Loucy (cell line): Measurements from ENCODE around the gene DHRS4L2.
"Not testable (repeated sequence)": the region's sequence is repeated elsewhere in the genome, so short reads cannot be mapped to it uniquely, and the experiment has no call there.

Experiments used
- H2AFZ ChIP-seq: fragments of 200-600 bp; sonication (generic); 2 replicates; pipeline ENCODE4 v1.6.0; 2016; ENCODE audit warnings: antibody characterized with exemption, mild to moderate bottlenecking, low read length, moderate library complexity
- H3F3A ChIP-seq: fragments of 200-600 bp; 2 replicates; pipeline ENCODE4 v1.6.0; 2016; ENCODE audit warnings: antibody characterized with exemption, low read depth, mild to moderate bottlenecking
- H3K27me3 ChIP-seq: fragments of 200-600 bp; sonication (generic); 2 replicates; pipeline ENCODE4 v1.6.1; 2014; ENCODE audit warnings: low read length, mild to moderate bottlenecking; ENCODE audit not compliant: insufficient read depth, poor library complexity, severe bottlenecking
- H3K36me3 ChIP-seq: fragments of 200-600 bp; sonication (generic); 2 replicates; pipeline ENCODE4 v1.6.1; 2016; ENCODE audit warnings: low read length; ENCODE audit not compliant: insufficient read depth
- H3K4me1 ChIP-seq: fragments of 200-600 bp; sonication (generic); 2 replicates; pipeline ENCODE4 v1.5.1; 2014; ENCODE audit warnings: low read length, mild to moderate bottlenecking; ENCODE audit not compliant: insufficient read depth, poor library complexity, severe bottlenecking
- H3K4me2 ChIP-seq: fragments of 200-600 bp; sonication (generic); 2 replicates; pipeline ENCODE4 v1.6.0; 2014; ENCODE audit warnings: antibody characterized with exemption, low read length, low read depth, mild to moderate bottlenecking; ENCODE audit not compliant: poor library complexity, severe bottlenecking
- H3K4me3 ChIP-seq: fragments of 200-600 bp; sonication (generic); 2 replicates; pipeline ENCODE4 v1.5.1; 2014; ENCODE audit warnings: low read length, mild to moderate bottlenecking, mixed read lengths; ENCODE audit not compliant: poor library complexity, severe bottlenecking
- H3K79me2 ChIP-seq: fragments of 200-600 bp; sonication (generic); 2 replicates; pipeline ENCODE4 v1.6.1; 2014; ENCODE audit warnings: low read length; ENCODE audit not compliant: insufficient read depth
- H3K9ac ChIP-seq: fragments of 200-600 bp; sonication (generic); 2 replicates; pipeline ENCODE4 v1.6.0; 2014; ENCODE audit warnings: mild to moderate bottlenecking, low read depth, low read length, moderate library complexity; ENCODE audit not compliant: poor library complexity, severe bottlenecking
- H3K9me2 ChIP-seq: fragments of 200-600 bp; sonication (generic); replicated peaks from 2 replicates; pipeline ENCODE4 v1.6.1; 2016; ENCODE audit warnings: low read depth, low read length, mixed read lengths
- H3K9me3 ChIP-seq: fragments of 200-600 bp; sonication (generic); 2 replicates; pipeline ENCODE4 v1.6.1; 2014; ENCODE audit warnings: mild to moderate bottlenecking, antibody characterized with exemption, low read length, low read depth; ENCODE audit not compliant: insufficient read depth
- H4K20me1 ChIP-seq: fragments of 200-600 bp; sonication (generic); 2 replicates; pipeline ENCODE4 v1.6.0; 2014; ENCODE audit warnings: antibody characterized with exemption, low read length, mild to moderate bottlenecking; ENCODE audit not compliant: insufficient read depth, poor library complexity, severe bottlenecking
- CTCF ChIP-seq: fragments of 200-600 bp; sonication (generic); conservative IDR thresholded peaks from 2 replicates; pipeline ENCODE4 v1.5.1; 2014; ENCODE audit warnings: mild to moderate bottlenecking, antibody characterized with exemption, low read length
- EZH2phosphoT487 ChIP-seq: fragments of 200-600 bp; IDR thresholded peaks from 2 replicates; pipeline ENCODE4 v1.6.1; 2018; ENCODE audit warnings: antibody characterized with exemption, mild to moderate bottlenecking, moderate library complexity, borderline replicate concordance

DHRS4L2 gene

GRCh38 chr14:23984891-23985602 is 3.7 kb upstream of the DHRS4L2 start:
- Histone ChIP-seq H3F3A (no peaks in the 10 kb centered on the region), H3K4me2 (no peak overlapping the region), H3K79me2 (peaks cover 9% of the 10 kb centered on the region), H3K4me3 (no peak overlapping the region), H3K4me1 (peaks cover 8% of the 10 kb centered on the region), H3K36me3 (no peaks in the 10 kb centered on the region), H3K27me3 (no peaks in the 10 kb centered on the region), H4K20me1 (no peaks in the 10 kb centered on the region), H3K9me3 (no peaks in the 10 kb centered on the region), H3K9me2 (no peaks in the 10 kb centered on the region), H2AFZ (no peak overlapping the region), H3K9ac (no peak overlapping the region)
- TF ChIP-seq EZH2phosphoT487 (no peak), CTCF (no peak)

- not testable (repeated sequence) for H3K79me2 ChIP-seq, H3K4me1 ChIP-seq, H4K20me1 ChIP-seq, H3F3A ChIP-seq, H3K9me2 ChIP-seq, H2AFZ ChIP-seq, H3K27me3 ChIP-seq, H3K36me3 ChIP-seq, H3K9me3 ChIP-seq
- Histone ChIP-seq H3K9ac (peak overlapping the region; percentile 95), H3K4me2 (peak overlapping the region; percentile 57), H3K4me3 (peak overlapping the region; percentile 86)
Measured at GRCh38 chr14:23988223-23988606, 514 bp upstream of the DHRS4L2 start.

- not testable (repeated sequence) for H2AFZ ChIP-seq, H3K4me1 ChIP-seq, H3K9me2 ChIP-seq, H3K79me2 ChIP-seq, H3K9me3 ChIP-seq, H3K27me3 ChIP-seq, H3K36me3 ChIP-seq, H4K20me1 ChIP-seq, H3F3A ChIP-seq
- Histone ChIP-seq H3K4me2 (peak overlapping the region; percentile 74), H3K9ac (peak overlapping the region; percentile 95), H3K4me3 (peak overlapping the region; percentile 86)
Measured at GRCh38 chr14:23989734-23990445, 1.2 kb downstream of the DHRS4L2 start.

GRCh38 chr14:23990961-23991360 is 2.2 kb downstream of the DHRS4L2 start:
- H3K36me3 ChIP-seq, H3K4me1 ChIP-seq, H3K4me2 ChIP-seq, H4K20me1 ChIP-seq, H3K9me2 ChIP-seq, H2AFZ ChIP-seq, H3K79me2 ChIP-seq, H3K4me3 ChIP-seq, H3K9me3 ChIP-seq, H3F3A ChIP-seq, H3K27me3 ChIP-seq, H3K9ac ChIP-seq: not testable (repeated sequence)

- not testable (repeated sequence) for H3K4me1 ChIP-seq, H3K4me3 ChIP-seq, H3F3A ChIP-seq, H2AFZ ChIP-seq, H3K9ac ChIP-seq, H3K27me3 ChIP-seq, H3K79me2 ChIP-seq, H3K4me2 ChIP-seq, H3K9me3 ChIP-seq, H3K36me3 ChIP-seq, H4K20me1 ChIP-seq, H3K9me2 ChIP-seq
Measured at GRCh38 chr14:23993042-23993441, 4.3 kb downstream of the DHRS4L2 start.

- not testable (repeated sequence) for H3K27me3 ChIP-seq, H3K9ac ChIP-seq, H3K9me2 ChIP-seq, H4K20me1 ChIP-seq, H3K4me3 ChIP-seq, H3F3A ChIP-seq, H2AFZ ChIP-seq, H3K79me2 ChIP-seq, H3K36me3 ChIP-seq, H3K4me1 ChIP-seq, H3K9me3 ChIP-seq, H3K4me2 ChIP-seq
Measured at GRCh38 chr14:23996009-23996408, 7.3 kb downstream of the DHRS4L2 start.
